Type B pancreatic cell (in vitro differentiated cells): ENCODE measurements around the gene CDC16. TPM values are rescaled to one million over a fixed set of nuclear protein-coding genes. Genes with fewer than 3 reads are reported as not detected.

Experiments
- DNase-seq: peaks from one replicate; pipeline ENCODE4 v3.0.0; 2021; ENCODE audit warnings: mixed read lengths; ENCODE audit not compliant: unreplicated experiment; ENCODE audit errors: extremely low spot score
- H3K27ac Mint-ChIP-seq: 2 replicates; pipeline ENCODE4 v1.8.0; 2021; ENCODE audit warnings: mild to moderate bottlenecking, mixed read lengths
- H3K27me3 Mint-ChIP-seq: 2 replicates; pipeline ENCODE4 v1.8.0; 2021; ENCODE audit warnings: mixed read lengths
- H3K36me3 Mint-ChIP-seq: 2 replicates; pipeline ENCODE4 v1.8.0; 2021; ENCODE audit warnings: mixed read lengths
- H3K4me1 Mint-ChIP-seq: one replicate; pipeline ENCODE4 v1.8.0; 2021; ENCODE audit warnings: mixed read lengths; ENCODE audit not compliant: unreplicated experiment
- H3K4me3 Mint-ChIP-seq: 2 replicates; pipeline ENCODE4 v1.8.0; 2021; ENCODE audit warnings: mild to moderate bottlenecking, mixed read lengths
- H3K9me3 Mint-ChIP-seq: 2 replicates; pipeline ENCODE4 v1.8.0; 2021; ENCODE audit warnings: mixed read lengths
- CTCF ChIP-seq: fragments of 200-600 bp; sonication (generic); conservative IDR thresholded peaks from 2 replicates; pipeline ENCODE4 v1.5.0; 2021; ENCODE audit warnings: antibody characterized with exemption, mild to moderate bottlenecking
- total RNA-seq: library from RNA; stranded (reverse); gene quantifications from 2 replicates; pipeline ENCODE4 v1.2.1, GENCODE V29; 2021; ENCODE audit warnings: low replicate concordance

The CDC16 gene
- total RNA-seq, 1 donor from 2014 or later = 81.7 TPM

- no peaks in the 10 kb centered on the region for H3K4me1 Mint-ChIP-seq
- H3K27me3 Mint-ChIP-seq = no peaks in the 10 kb centered on the region
- no peak overlapping the region for H3K4me3 Mint-ChIP-seq
- no peaks in the 10 kb centered on the region for H3K36me3 Mint-ChIP-seq
- no peak for DNase-seq
- H3K27ac Mint-ChIP-seq = no peak overlapping the region
- no peak for TF ChIP-seq CTCF
- peaks cover 6% of the 10 kb centered on the region for H3K9me3 Mint-ChIP-seq
Measured at GRCh38 chr13:114199954-114200353, 34.7 kb upstream of the CDC16 start.

- no peak overlapping the region for H3K27ac Mint-ChIP-seq
- H3K9me3 Mint-ChIP-seq = peaks cover 6% of the 10 kb centered on the region
- H3K4me3 Mint-ChIP-seq = no peak overlapping the region
- no peak for DNase-seq
- TF ChIP-seq CTCF = no peak
- H3K4me1 Mint-ChIP-seq = no peaks in the 10 kb centered on the region
- H3K27me3 Mint-ChIP-seq = no peaks in the 10 kb centered on the region
- H3K36me3 Mint-ChIP-seq = no peaks in the 10 kb centered on the region
Measured at GRCh38 chr13:114200399-114200911, 34.2 kb upstream of the CDC16 start.

- H3K36me3 Mint-ChIP-seq = no peaks in the 10 kb centered on the region
- TF ChIP-seq CTCF = no peak
- no peak overlapping the region for H3K4me3 Mint-ChIP-seq
- peaks cover 10% of the 10 kb centered on the region for H3K9me3 Mint-ChIP-seq
- no peak overlapping the region for H3K27ac Mint-ChIP-seq
- no peak for DNase-seq
- H3K27me3 Mint-ChIP-seq = no peaks in the 10 kb centered on the region
- no peaks in the 10 kb centered on the region for H3K4me1 Mint-ChIP-seq
Measured at GRCh38 chr13:114202581-114202980, 32.1 kb upstream of the CDC16 start.

GRCh38 chr13:114203536-114203935 lies 31.2 kb upstream of the CDC16 start:
- no peak overlapping the region for H3K4me3 Mint-ChIP-seq
- no peak for DNase-seq
- no peak overlapping the region for H3K27ac Mint-ChIP-seq
- no peaks in the 10 kb centered on the region for H3K36me3 Mint-ChIP-seq
- peaks cover 10% of the 10 kb centered on the region for H3K9me3 Mint-ChIP-seq
- no peaks in the 10 kb centered on the region for H3K4me1 Mint-ChIP-seq
- no peak for TF ChIP-seq CTCF
- no peaks in the 10 kb centered on the region for H3K27me3 Mint-ChIP-seq

GRCh38 chr13:114204894-114205293 lies 29.8 kb upstream of the CDC16 start:
- TF ChIP-seq CTCF = no peak
- DNase-seq = no peak
- no peak overlapping the region for H3K4me3 Mint-ChIP-seq
- H3K27me3 Mint-ChIP-seq = peaks cover 5% of the 10 kb centered on the region
- no peak overlapping the region for H3K27ac Mint-ChIP-seq
- no peaks in the 10 kb centered on the region for H3K4me1 Mint-ChIP-seq
- no peaks in the 10 kb centered on the region for H3K36me3 Mint-ChIP-seq
- H3K9me3 Mint-ChIP-seq = peaks cover 10% of the 10 kb centered on the region

- Mint-ChIP-seq H3K4me3 (no peak overlapping the region), H3K36me3 (no peaks in the 10 kb centered on the region), H3K27me3 (peaks cover 9% of the 10 kb centered on the region), H3K4me1 (no peaks in the 10 kb centered on the region), H3K9me3 (peaks cover 10% of the 10 kb centered on the region), H3K27ac (no peak overlapping the region)
- DNase-seq = no peak
- no peak for TF ChIP-seq CTCF
Measured at GRCh38 chr13:114208134-114208533, 26.6 kb upstream of the CDC16 start.
